HL-60 (cell line): ENCODE results near the gene BMP7.

Experiments
- DNase-seq, 2 experiments: peaks; one replicate each; pipeline ENCODE4 v3.0.0-alpha.2; 2010 to 2020; ENCODE audit warnings: low read depth in 1 of 2, low spot score in 1 of 2
- H3K27ac ChIP-seq: fragments of 250-450 bp; sonication (Bioruptor Pico); replicated peaks from 2 replicates; pipeline ENCODE4 v1.5.1; 2020; ENCODE audit warnings: mild to moderate bottlenecking, moderate library complexity
- H3K27me3 ChIP-seq: fragments of 250-450 bp; sonication (Bioruptor Pico); 2 replicates; pipeline ENCODE4 v1.5.1; 2021; ENCODE audit warnings: mild to moderate bottlenecking, moderate library complexity; ENCODE audit not compliant: insufficient read depth, poor library complexity, severe bottlenecking
- H3K4me3 ChIP-seq: replicated peaks from 2 replicates; pipeline ENCODE4 v1.5.1; 2011; ENCODE audit warnings: mild to moderate bottlenecking, control low read depth, low read length; ENCODE audit not compliant: insufficient read depth
- CTCF ChIP-seq: IDR thresholded peaks from one replicate; pipeline ENCODE4 v1.5.1; 2011; ENCODE audit warnings: low read length, control low read depth, inconsistent platforms; ENCODE audit not compliant: insufficient read depth
- GABPA ChIP-seq: IDR thresholded peaks from 2 replicates; pipeline ENCODE4 v1.6.1; 2012; ENCODE audit warnings: low read depth
- POLR2AphosphoS5 ChIP-seq: IDR thresholded peaks from 2 replicates; pipeline ENCODE4 v1.6.1; 2012; ENCODE audit warnings: low read depth
- REST ChIP-seq: IDR thresholded peaks from 2 replicates; pipeline ENCODE4 v1.6.1; 2012; ENCODE audit warnings: low read depth; ENCODE audit not compliant: insufficient replicate concordance
- SPI1 ChIP-seq: IDR thresholded peaks from 2 replicates; pipeline ENCODE4 v1.6.1; 2012; ENCODE audit warnings: low read depth, mild to moderate bottlenecking, borderline replicate concordance
- long read RNA-seq: library from polyadenylated mRNA; unstranded; transcript quantifications from one replicate; pipeline ENCODE4 v2.0.0, GENCODE V29; 2020

BMP7 gene
- long read RNA-seq, result 0 reads

- Histone ChIP-seq H3K4me3 (no peak within 1 kb of the TSS), H3K27ac (no peak within 1 kb of the TSS), H3K27me3 (peaks cover 59% of the 10 kb centered on the region)
- no peak for DNase-seq
- TF ChIP-seq SPI1 (no peak), GABPA (no peak), REST (no peak), CTCF (no peak), POLR2AphosphoS5 (no peak)
Observed at GRCh38 chr20:57266291-57267157, at the start of gene BMP7. Gene BMP7 (minus strand): TSS chr20:57266641. CDS start chr20:57266122, 519 bp downstream.

- Histone ChIP-seq H3K27ac (no peak overlapping the region), H3K4me3 (no peak overlapping the region), H3K27me3 (no peaks in the 10 kb centered on the region)
- TF ChIP-seq POLR2AphosphoS5 (no peak), CTCF (no peak), SPI1 (no peak), REST (no peak), GABPA (no peak)
- DNase-seq, result no peak
Observed at GRCh38 chr20:57315976-57316480, 49.6 kb upstream of the BMP7 start.

- H3K27me3 ChIP-seq, result peaks cover under 1% of the 10 kb centered on the region
- TF ChIP-seq GABPA, result no peak
- TF ChIP-seq POLR2AphosphoS5, result no peak
- no peak for TF ChIP-seq REST
- TF ChIP-seq CTCF, result no peak
- no peak for TF ChIP-seq SPI1
- H3K4me3 ChIP-seq, result no peak overlapping the region
- H3K27ac ChIP-seq, result no peak overlapping the region
- no peak for DNase-seq
Observed at GRCh38 chr20:57315083-57315975, 48.9 kb upstream of the BMP7 start.
